HepG2 (cell line): Measurements from ENCODE around the gene LMAN2L. TPM values are rescaled to one million over a fixed set of nuclear protein-coding genes. Genes with fewer than 3 reads are reported as not detected.

ENCODE experiments used
- IRF9 ChIP-seq: sonication (generic); formaldehyde crosslinking; IDR thresholded peaks from 2 replicates; pipeline ENCODE4 v1.8.0; 2022; ENCODE audit warnings: missing genetic modification reagents, mild to moderate bottlenecking, borderline replicate concordance
- RORA ChIP-seq: sonication (generic); formaldehyde crosslinking; IDR thresholded peaks from 2 replicates; pipeline ENCODE4 v1.5.0; 2020; ENCODE audit warnings: mild to moderate bottlenecking, missing genetic modification reagents, moderate library complexity
- SMARCC2 ChIP-seq: fragments of 450-650 bp; IDR thresholded peaks from 2 replicates; pipeline ENCODE4 v1.6.1; 2017; ENCODE audit warnings: antibody characterized with exemption, mild to moderate bottlenecking
- TEAD2 ChIP-seq: sonication (generic); formaldehyde crosslinking; IDR thresholded peaks from 2 replicates; pipeline ENCODE4 v1.9.0; 2021; ENCODE audit warnings: missing genetic modification reagents
- TEAD3 ChIP-seq: optimal IDR thresholded peaks from 2 replicates; pipeline ENCODE3; 2016; ENCODE audit warnings: borderline replicate concordance
- TOPORS ChIP-seq: sonication (generic); formaldehyde crosslinking; IDR thresholded peaks from 2 replicates; pipeline ENCODE4 v1.8.0; 2023; ENCODE audit warnings: mild to moderate bottlenecking, missing genetic modification reagents
- ZNF335 ChIP-seq: sonication (generic); formaldehyde crosslinking; IDR thresholded peaks from 2 replicates; pipeline ENCODE4 v1.4.0; 2020; ENCODE audit warnings: missing genetic modification reagents
- ZNF484 ChIP-seq: sonication (generic); formaldehyde crosslinking; IDR thresholded peaks from 2 replicates; pipeline ENCODE4 v1.5.1; 2020; ENCODE audit warnings: mild to moderate bottlenecking, low read depth, missing genetic modification reagents, borderline replicate concordance
- ZNF556 ChIP-seq: sonication (generic); formaldehyde crosslinking; IDR thresholded peaks from 2 replicates; pipeline ENCODE4 v1.4.0; 2020; ENCODE audit warnings: mild to moderate bottlenecking, missing genetic modification reagents, borderline replicate concordance
- ZNF616 ChIP-seq: sonication (generic); formaldehyde crosslinking; IDR thresholded peaks from 2 replicates; pipeline ENCODE4 v1.5.0; 2020; ENCODE audit warnings: low read depth, mild to moderate bottlenecking, missing genetic modification reagents
- ZNF691 ChIP-seq: sonication (generic); formaldehyde crosslinking; IDR thresholded peaks from 2 replicates; pipeline ENCODE4 v1.4.0; 2020; ENCODE audit warnings: missing genetic modification reagents, low read depth, mild to moderate bottlenecking, borderline replicate concordance
- ZNF713 ChIP-seq: sonication (generic); formaldehyde crosslinking; IDR thresholded peaks from 2 replicates; pipeline ENCODE4 v1.4.0; 2020; ENCODE audit warnings: mild to moderate bottlenecking, missing genetic modification reagents
- ZNF75D ChIP-seq: sonication (generic); formaldehyde crosslinking; IDR thresholded peaks from 2 replicates; pipeline ENCODE4 v1.8.1; 2023; ENCODE audit warnings: missing genetic modification reagents, mild to moderate bottlenecking, borderline replicate concordance
- ZXDC ChIP-seq: sonication (generic); formaldehyde crosslinking; IDR thresholded peaks from 2 replicates; pipeline ENCODE4 v1.5.0; 2020; ENCODE audit warnings: mild to moderate bottlenecking, missing genetic modification reagents
- polyA plus RNA-seq, 8 experiments: library from polyadenylated mRNA; depleted of rRNA in 3 of 8; stranded (reverse) in 7 of 8; unstranded in 1 of 8; fragments of >200 nt; fragmentation: Illumina TruSeq in 4 of 8; extraction: Trizol in 4 of 8; gene quantifications; 2 replicates each; pipeline versions ENCODE4 v1.2.1 to v1.2.3, GENCODE V29; 2011 to 2016; ENCODE audit warnings: low read depth in 4 of 8, missing spikeins in 1 of 8, mixed read lengths in 1 of 8; ENCODE audit not compliant: insufficient read depth in 1 of 8
- total RNA-seq, 5 experiments: library from RNA; depleted of rRNA; stranded (reverse); fragments of >200 nt; fragmentation: Illumina TruSeq; extraction: Trizol; gene quantifications; 2 replicates each; pipeline ENCODE4 v1.2.3, GENCODE V29; 2016; ENCODE audit warnings: low read depth in 1 of 5
- TF ChIP-seq, protein P1 (sequence below): sonication (generic); formaldehyde crosslinking; IDR thresholded peaks from 2 replicates; pipeline ENCODE4 v1.5.1; 2020; ENCODE audit warnings: missing genetic modification reagents, mild to moderate bottlenecking, borderline replicate concordance

LMAN2L gene
- total and polyA plus RNA-seq, 2 of the 13 experiments (the other 11 are each of a cell fraction or from before 2014, with no cell fraction given) = 39.1 to 57.9 TPM

DNA sequence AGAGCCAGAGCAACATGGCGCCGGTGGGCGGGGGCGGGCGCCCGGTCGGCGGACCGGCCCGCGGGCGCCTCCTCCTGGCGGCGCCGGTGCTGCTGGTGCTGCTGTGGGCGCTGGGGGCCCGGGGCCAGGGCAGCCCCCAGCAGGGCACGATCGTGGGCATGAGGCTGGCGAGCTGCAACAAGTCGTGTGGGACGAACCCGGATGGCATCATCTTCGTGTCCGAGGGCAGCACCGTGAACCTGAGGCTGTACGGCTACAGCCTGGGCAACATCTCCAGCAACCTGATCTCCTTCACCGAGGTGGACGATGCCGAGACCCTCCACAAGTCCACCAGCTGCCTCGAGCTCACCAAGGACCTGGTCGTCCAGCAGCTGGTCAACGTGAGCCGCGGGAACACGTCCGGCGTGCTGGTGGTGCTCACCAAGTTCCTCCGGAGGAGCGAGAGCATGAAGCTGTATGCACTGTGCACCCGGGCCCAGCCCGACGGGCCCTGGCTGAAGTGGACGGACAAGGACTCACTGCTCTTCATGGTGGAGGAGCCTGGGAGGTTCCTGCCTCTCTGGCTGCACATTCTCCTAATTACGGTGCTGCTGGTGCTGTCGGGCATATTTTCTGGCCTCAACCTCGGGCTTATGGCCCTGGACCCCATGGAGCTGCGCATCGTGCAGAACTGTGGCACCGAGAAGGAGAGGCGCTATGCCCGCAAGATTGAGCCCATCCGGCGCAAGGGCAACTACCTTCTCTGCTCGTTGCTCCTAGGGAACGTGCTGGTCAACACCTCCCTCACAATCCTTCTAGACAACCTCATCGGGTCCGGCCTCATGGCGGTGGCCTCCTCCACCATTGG is 21.3 kb upstream of the LMAN2L start (continued):
- TF ChIP-seq TEAD3 (peak; percentile 27), ZNF556 (peak; percentile 44; the same call in 1 of the 2 replicates), ZNF691 (CRISPR knock-in tag) (peak; percentile 92), TOPORS (CRISPR knock-in tag) (peak; percentile 9; the same call in 1 of the 2 replicates), ZNF484 (CRISPR knock-in tag) (0 out of 2 replicates have a peak, but pooled peaks have one; percentile 52), ZNF713 (CRISPR knock-in tag) (0 out of 2 replicates have a peak, but pooled peaks have one; percentile 56), ZNF616 (CRISPR knock-in tag) (peak; percentile 82; the same call in 1 of the 2 replicates), ZNF75D (no peak), ZNF335 (CRISPR knock-in tag) (no peak), TEAD2 (peak; percentile 50; the same call in 1 of the 2 replicates), ZXDC (CRISPR knock-in tag) (peak; percentile 53; the same call in 1 of the 2 replicates), SMARCC2 (no peak), RORA (CRISPR knock-in tag) (no peak), IRF9 (CRISPR knock-in tag) (peak; percentile 78; the same call in 1 of the 2 replicates)
- TF ChIP-seq, protein P1, sequence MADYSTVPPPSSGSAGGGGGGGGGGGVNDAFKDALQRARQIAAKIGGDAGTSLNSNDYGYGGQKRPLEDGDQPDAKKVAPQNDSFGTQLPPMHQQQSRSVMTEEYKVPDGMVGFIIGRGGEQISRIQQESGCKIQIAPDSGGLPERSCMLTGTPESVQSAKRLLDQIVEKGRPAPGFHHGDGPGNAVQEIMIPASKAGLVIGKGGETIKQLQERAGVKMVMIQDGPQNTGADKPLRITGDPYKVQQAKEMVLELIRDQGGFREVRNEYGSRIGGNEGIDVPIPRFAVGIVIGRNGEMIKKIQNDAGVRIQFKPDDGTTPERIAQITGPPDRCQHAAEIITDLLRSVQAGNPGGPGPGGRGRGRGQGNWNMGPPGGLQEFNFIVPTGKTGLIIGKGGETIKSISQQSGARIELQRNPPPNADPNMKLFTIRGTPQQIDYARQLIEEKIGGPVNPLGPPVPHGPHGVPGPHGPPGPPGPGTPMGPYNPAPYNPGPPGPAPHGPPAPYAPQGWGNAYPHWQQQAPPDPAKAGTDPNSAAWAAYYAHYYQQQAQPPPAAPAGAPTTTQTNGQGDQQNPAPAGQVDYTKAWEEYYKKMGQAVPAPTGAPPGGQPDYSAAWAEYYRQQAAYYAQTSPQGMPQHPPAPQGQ = 0 out of 2 replicates have a peak, but pooled peaks have one; percentile 41
